Prostate gland (tissue), 2 donors: Measurements from ENCODE around the gene GAS6. TPM values are rescaled to one million over a fixed set of nuclear protein-coding genes. Genes with fewer than 3 reads are reported as not detected.

Experiments
- DNase-seq: peaks from one replicate; pipeline ENCODE4 v3.0.0-alpha.2; 2019; ENCODE audit warnings: low spot score
- H3K27ac ChIP-seq, 2 donors: fragments of 200-600 bp; sonication (generic); 2 replicates each; pipeline ENCODE4 v1.5.1; 2017 to 2019
- H3K27me3 ChIP-seq: fragments of 200-600 bp; sonication (generic); replicated peaks from 2 replicates; pipeline ENCODE4 v1.5.1; 2019; ENCODE audit not compliant: insufficient read depth
- H3K36me3 ChIP-seq, 2 donors: fragments of 200-600 bp; sonication (generic); 1 replicate in 1 of 2; 2 replicates in 1 of 2; pipeline versions ENCODE4 v1.5.1 to v1.8.1; 2017 to 2019
- H3K4me1 ChIP-seq: fragments of 200-600 bp; sonication (generic); replicated peaks from 2 replicates; pipeline ENCODE4 v1.5.1; 2019
- H3K4me3 ChIP-seq, 2 donors: fragments of 200-600 bp; sonication (generic); 2 replicates each; pipeline ENCODE4 v1.5.1; 2017 to 2019
- H3K9me3 ChIP-seq: fragments of 200-600 bp; sonication (generic); 2 replicates; pipeline ENCODE4 v1.5.1; 2017
- POLR2A ChIP-seq: fragments of 450-650 bp; IDR thresholded peaks from one replicate; pipeline ENCODE4 v1.6.1; 2016; ENCODE audit warnings: antibody characterized with exemption, mild to moderate bottlenecking
- POLR2AphosphoS5 ChIP-seq: sonication (generic); formaldehyde crosslinking; IDR thresholded peaks from one replicate; pipeline ENCODE4 v1.6.1; 2017; ENCODE audit warnings: antibody characterized with exemption
- WGBS: methylation state at CpG from one replicate; pipeline ENCODE4 v1.1.5; 2018; 5-methylcytosine and 5-hydroxymethylcytosine counted together
- intact Hi-C: fragments of 100-400 bp; cut with DNase I; formaldehyde crosslinking; loops from one replicate; pipeline ENCODE4 v1.14.2; 2022
- total RNA-seq, 2 donors: library from RNA; depleted of rRNA; stranded (reverse); fragments of >200 nt; gene quantifications; one replicate each; pipeline ENCODE4 v1.1.0, GENCODE V29; 2016
- TF ChIP-seq, protein P1 (sequence below), 4 experiments: fragments of 200-600 bp in 2 of 4; fragments of 450-650 bp in 2 of 4; sonication (generic) in 2 of 4; IDR thresholded peaks; 1 replicate in 3 of 4; 2 replicates in 1 of 4; pipeline ENCODE4 v1.5.1; 2016 to 2019; ENCODE audit warnings: antibody characterized with exemption in 4 of 4, mild to moderate bottlenecking in 2 of 4, moderate library complexity in 2 of 4

Gene GAS6
- total RNA-seq, 2 donors from 2014 or later: 116 to 432 TPM

DNA sequence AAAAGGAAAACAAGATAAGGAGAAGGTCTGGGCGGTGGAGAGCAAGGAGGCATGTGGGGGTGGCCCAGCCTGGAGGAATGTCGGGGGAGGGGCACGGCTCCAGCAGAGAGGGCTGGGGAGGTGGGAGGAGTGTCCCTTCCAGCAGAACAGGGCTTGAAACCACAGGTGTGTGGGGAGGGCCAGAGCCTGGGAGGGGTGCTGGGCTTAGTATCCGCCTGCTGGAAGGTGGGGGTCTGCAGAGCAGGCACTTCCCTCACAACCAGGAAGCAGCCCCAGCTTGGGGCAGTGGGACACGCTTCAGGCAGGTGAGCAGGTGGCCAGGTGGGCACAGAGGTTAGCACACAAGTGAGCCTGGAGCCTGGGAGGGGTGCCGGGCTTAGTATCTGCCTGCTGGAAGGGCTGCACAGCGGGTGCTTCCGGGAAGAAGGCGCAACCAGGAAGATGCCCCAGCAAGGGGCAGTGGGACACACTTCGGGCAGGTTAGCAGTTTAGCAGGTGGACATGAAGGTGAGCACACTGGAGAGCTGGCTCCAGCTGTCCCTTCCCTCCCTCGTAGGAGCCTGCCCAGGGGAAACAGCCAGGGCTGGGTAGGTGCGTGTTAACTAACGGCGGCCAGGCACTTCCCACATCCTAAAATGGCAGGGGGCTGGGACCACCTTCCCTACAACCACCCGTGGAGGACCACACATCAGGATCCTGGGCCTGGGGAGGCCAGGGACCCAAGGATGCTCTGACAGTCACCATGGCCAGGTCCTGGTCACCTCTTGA lies 3.0 kb downstream of the GAS6 start:
- H3K9me3 ChIP-seq: no peaks in the 10 kb centered on the region
- 56% methylated on average over 15 of the region's 15 CpGs for WGBS
- TF ChIP-seq POLR2AphosphoS5 (no peak), POLR2A (no peak)
- TF ChIP-seq, protein P1, sequence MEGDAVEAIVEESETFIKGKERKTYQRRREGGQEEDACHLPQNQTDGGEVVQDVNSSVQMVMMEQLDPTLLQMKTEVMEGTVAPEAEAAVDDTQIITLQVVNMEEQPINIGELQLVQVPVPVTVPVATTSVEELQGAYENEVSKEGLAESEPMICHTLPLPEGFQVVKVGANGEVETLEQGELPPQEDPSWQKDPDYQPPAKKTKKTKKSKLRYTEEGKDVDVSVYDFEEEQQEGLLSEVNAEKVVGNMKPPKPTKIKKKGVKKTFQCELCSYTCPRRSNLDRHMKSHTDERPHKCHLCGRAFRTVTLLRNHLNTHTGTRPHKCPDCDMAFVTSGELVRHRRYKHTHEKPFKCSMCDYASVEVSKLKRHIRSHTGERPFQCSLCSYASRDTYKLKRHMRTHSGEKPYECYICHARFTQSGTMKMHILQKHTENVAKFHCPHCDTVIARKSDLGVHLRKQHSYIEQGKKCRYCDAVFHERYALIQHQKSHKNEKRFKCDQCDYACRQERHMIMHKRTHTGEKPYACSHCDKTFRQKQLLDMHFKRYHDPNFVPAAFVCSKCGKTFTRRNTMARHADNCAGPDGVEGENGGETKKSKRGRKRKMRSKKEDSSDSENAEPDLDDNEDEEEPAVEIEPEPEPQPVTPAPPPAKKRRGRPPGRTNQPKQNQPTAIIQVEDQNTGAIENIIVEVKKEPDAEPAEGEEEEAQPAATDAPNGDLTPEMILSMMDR (IDR thresholded peaks at IDR 0.05): no peak
- peaks cover 6% of the 10 kb centered on the region for H3K4me1 ChIP-seq
- H3K36me3 ChIP-seq: no peaks in the 10 kb centered on the region
- no peak overlapping the region for H3K27ac ChIP-seq
- H3K27me3 ChIP-seq: no peaks in the 10 kb centered on the region
- intact Hi-C loops: loop anchor here (5.0 kb wide), 3 partner anchors 39 to 86 kb away; no protein-coding TSS in a partner anchor
- no peak overlapping the region for H3K4me3 ChIP-seq
- no peak for DNase-seq

DNA sequence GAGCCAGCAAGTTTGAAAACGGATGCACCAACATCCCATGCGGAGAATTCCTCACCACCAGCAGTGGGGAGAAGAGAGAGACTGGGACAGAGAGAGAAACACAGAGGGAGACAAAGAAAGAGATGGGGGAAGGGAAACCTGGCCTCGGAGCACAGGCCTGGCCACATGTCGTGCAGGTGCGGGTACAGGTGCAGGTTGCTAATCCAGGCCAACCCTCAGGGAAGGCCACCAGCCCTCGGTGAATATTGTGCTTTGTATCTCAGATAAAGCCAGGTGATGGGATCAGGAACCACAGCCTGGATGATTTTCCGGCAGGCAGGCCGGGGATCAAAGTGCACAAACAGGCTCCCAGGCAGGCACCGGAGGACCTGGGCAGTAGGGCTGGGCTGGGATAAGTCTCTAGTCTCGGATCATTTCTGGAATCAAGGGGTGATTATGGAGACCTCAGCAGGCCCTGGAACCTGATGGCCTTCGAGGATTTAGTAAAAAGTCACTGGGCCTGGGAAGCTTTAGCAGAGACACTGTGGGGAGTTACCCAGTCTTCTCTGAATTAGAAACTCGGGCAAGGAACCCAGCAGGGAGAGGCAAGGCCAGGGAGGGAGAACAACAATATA lies 3.7 kb downstream of the GAS6 start:
- TF ChIP-seq, protein P1 (IDR thresholded peaks at IDR 0.05): no peak
- TF ChIP-seq POLR2A (no peak), POLR2AphosphoS5 (no peak)
- no peaks in the 10 kb centered on the region for H3K9me3 ChIP-seq
- H3K4me3 ChIP-seq: no peak overlapping the region
- intact Hi-C loops: loop anchor here (5.0 kb wide), 3 partner anchors 38 to 87 kb away; no protein-coding TSS in a partner anchor
- H3K4me1 ChIP-seq: peaks cover 6% of the 10 kb centered on the region
- WGBS: 66% methylated on average over 12 of the region's 12 CpGs
- H3K27me3 ChIP-seq: no peaks in the 10 kb centered on the region
- no peaks in the 10 kb centered on the region for H3K36me3 ChIP-seq
- no peak overlapping the region for H3K27ac ChIP-seq
- DNase-seq: no peak

GRCh38 chr13:113859311-113860050 lies 4.4 kb downstream of the GAS6 start:
- TF ChIP-seq, protein P1 (IDR thresholded peaks at IDR 0.05): no peak
- no peak for TF ChIP-seq POLR2AphosphoS5
- no peak for TF ChIP-seq POLR2A
- H3K36me3 ChIP-seq: no peaks in the 10 kb centered on the region
- no peak overlapping the region for H3K27ac ChIP-seq
- H3K27me3 ChIP-seq: no peaks in the 10 kb centered on the region
- WGBS: 95% methylated on average over 4 of the region's 4 CpGs
- H3K4me1 ChIP-seq: peaks cover 13% of the 10 kb centered on the region
- H3K4me3 ChIP-seq: no peak overlapping the region
- no peaks in the 10 kb centered on the region for H3K9me3 ChIP-seq
- DNase-seq: no peak
- intact Hi-C loops: loop anchor here (5.0 kb wide), 3 partner anchors 37 to 88 kb away; no protein-coding TSS in a partner anchor

DNA sequence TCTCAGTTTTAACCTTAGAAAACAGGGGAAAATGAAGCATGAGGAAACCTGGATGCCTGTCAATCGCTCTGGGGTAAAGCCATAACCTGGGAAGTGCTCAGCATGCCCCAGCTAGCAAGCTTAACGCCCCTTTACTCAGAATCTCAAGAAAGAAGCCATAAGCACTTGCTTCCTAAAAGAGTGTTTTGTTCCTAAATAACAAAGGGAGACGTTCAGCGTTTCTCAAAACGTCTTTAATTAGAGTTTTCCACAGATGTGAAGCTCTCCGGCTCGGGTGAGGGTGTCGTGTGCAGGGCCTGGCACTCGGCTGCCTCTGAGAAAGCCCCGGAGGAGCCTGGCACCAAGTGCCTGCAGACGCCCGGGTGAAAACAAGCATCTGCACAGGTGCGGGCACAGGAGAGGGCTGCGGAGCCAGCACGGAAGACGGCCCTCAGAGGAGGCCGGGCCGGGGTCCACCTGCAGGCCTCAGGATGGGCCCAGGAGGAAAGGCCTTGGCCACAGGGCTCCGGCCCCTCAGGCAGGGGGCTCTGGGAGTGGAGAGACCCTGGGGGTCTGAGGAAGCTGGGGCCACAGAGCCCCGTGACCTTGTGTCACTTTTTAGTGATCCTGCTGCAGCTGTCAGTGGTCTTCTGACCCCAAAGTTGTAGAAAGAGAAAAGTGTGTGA lies 6.2 kb downstream of the GAS6 start:
- intact Hi-C loops: no loop called here
- WGBS: 52% methylated on average over 20 of the region's 20 CpGs
- Histone ChIP-seq H3K27ac (no peak overlapping the region), H3K4me1 (peaks cover 23% of the 10 kb centered on the region), H3K4me3 (no peak overlapping the region), H3K27me3 (no peaks in the 10 kb centered on the region), H3K36me3 (no peaks in the 10 kb centered on the region), H3K9me3 (no peaks in the 10 kb centered on the region)
- TF ChIP-seq POLR2A: no peak
- TF ChIP-seq POLR2AphosphoS5: no peak
- TF ChIP-seq, protein P1 (IDR thresholded peaks at IDR 0.05): no peak
- DNase-seq: no peak
